ENCODE data around the gene CAMTA1.
A peak's percentile ranks its signal among the peaks of the same experiment; 100 is the strongest.

Gene CAMTA1

GRCh38 chr1:7040969-7041695 lies 255.9 kb downstream of the CAMTA1 start:
- DNase-seq (ENCODE audit: low spot score) = no peak

DNA sequence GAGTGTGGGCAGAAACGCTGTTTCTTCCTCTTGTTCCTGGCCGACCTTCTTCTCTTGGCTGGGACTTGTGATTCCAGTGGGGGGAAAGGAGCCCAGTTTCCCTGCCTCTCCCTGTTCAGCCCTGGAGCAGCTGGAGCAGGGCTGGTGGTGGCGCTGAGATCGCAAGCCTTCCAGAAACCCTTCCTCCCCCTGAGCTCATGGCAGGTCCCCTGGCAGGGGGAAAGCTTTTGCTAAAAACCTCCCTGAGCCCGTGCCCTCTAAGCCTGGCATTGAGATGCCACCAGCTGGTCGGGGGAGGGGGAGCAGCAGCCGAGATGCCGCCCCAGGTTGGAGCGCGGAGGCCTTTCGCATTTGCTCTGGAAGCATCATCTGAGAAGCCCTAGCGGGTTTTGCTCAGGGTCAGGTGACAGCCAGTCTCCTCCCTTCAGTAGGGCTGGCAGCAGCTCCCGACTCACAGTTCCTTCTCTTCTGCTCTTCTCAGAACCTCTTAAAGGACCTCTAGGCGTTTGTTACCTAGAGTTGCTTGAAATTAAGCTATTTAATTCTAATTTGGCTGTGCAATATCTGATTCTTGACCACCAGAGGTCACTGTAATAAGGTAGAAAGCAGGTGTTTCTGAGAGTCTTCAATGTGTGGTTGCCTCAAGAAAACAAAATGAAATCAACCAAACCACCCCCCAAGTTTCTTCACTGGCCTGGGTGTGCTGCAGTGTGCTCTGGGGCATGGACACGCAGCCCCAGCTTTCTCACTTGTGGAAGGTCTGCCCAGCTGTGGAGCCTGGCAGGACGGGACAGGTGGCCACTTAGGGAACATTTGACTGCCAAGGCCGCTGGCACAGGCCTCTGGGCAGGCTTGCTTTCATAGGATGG lies 257.3 kb downstream of the CAMTA1 start:
- DNase-seq (ENCODE audit: low spot score) = peak; percentile 74

GRCh38 chr1:7043191-7043549 lies 257.9 kb downstream of the CAMTA1 start:
- no peak for DNase-seq (ENCODE audit: low spot score)

DNA sequence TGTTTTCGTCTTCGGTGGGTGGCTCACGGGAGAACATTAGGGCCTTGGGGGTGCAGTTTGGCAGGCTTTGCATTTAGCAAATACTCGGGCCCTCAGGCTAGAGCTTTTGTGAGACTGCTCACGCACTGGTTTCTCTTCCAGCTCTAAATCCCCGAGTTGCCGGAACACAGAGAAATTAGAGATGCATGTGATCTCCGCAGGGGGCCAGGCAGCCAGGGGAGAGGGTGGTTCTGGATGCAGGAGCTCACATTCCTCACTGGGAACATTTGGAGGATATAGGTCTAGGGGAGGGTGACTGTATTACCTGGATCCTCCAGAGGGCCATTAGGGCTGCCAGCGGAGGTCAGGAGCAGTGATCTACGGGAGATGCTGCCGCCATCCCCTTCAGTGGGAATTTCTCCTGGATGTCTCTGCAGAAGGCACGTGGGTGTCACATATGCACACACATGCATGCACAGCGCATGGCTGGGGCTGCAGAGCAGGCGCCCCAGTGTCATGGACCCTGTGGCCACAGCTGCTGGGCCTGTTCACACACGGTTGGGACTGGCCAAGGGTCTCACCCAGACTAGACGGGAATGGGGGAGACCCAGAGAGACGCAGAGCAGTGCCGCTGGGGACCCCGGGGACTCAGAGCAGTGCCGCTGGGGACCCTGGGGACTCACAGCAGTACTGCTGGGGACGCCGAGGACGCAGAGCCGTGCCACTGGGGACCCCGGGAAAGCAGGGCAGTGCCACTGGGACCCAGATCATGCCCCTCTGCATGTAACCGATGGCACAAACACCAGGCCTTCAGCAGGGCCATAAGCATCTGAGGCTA lies 258.7 kb downstream of the CAMTA1 start:
- DNase-seq (ENCODE audit: low spot score) = no peak

- DNase-seq (ENCODE audit: low spot score) = no peak
These were observed 260.6 kb downstream of the CAMTA1 start for GRCh38 chr1:7045897-7046296.

- no peak for DNase-seq (ENCODE audit: low spot score)
These were observed 261.1 kb downstream of the CAMTA1 start for GRCh38 chr1:7046314-7046713.

- DNase-seq (ENCODE audit: low spot score) = no peak
These were observed 261.6 kb downstream of the CAMTA1 start for GRCh38 chr1:7046891-7047290.

- no peak for DNase-seq (ENCODE audit: low spot score)
These were observed 262.6 kb downstream of the CAMTA1 start for GRCh38 chr1:7047866-7048265.

- no peak for DNase-seq (ENCODE audit: low spot score)
These were observed 263.1 kb downstream of the CAMTA1 start for GRCh38 chr1:7048395-7048794.

- no peak for DNase-seq (ENCODE audit: low spot score)
These were observed 264.8 kb downstream of the CAMTA1 start for GRCh38 chr1:7049913-7050625.

- DNase-seq (ENCODE audit: low spot score) = no peak
These were observed 265.8 kb downstream of the CAMTA1 start for GRCh38 chr1:7050751-7051665.

DNA sequence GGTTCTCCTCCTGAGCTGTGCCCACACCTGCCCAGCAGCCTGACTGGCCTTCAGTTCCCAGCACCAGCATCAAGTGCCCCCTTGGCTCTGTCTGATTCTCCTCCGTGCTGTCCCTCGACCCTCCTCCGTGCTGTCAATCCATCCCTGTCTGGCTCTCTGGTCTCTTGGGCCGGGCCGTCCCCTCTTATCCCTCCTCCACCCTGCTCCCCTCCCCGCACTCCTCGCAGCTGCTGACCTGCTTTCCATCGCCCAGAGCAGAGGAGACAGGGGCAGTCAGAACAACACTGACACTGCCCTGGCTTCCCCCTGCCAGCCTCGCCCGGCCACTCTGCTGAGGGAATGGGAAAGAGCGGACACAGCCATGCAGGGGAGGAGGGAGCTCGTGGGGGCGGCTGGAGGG lies 267.4 kb downstream of the CAMTA1 start:
- DNase-seq (ENCODE audit: low spot score) = no peak

DNA sequence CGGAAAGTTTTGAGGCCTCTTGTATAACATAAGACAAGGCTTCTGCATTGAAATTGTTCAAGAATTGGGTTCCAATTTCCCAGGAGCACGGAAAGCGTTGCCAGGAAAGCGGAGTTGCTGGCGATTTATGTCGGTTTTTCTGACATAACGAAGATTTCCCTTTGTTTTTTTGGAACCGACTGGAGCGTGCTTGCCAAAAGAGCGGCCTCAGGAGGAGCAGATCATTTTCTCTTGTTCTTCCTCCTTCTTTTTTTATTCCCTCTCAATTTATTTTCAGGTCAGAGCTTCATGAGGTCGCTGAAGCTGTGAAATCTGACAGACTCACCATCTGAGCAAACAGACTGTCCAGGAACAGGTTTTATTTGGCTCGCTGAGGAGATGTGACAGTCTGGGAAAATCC lies 275.5 kb downstream of the CAMTA1 start:
- DNase-seq (ENCODE audit: low spot score) = no peak

GRCh38 chr1:7062346-7063061 lies 277.2 kb downstream of the CAMTA1 start:
- no peak for DNase-seq (ENCODE audit: low spot score)

GRCh38 chr1:7063981-7064380 lies 278.7 kb downstream of the CAMTA1 start:
- no peak for DNase-seq (ENCODE audit: low spot score)

- no peak for DNase-seq (ENCODE audit: low spot score)
These were observed 283.3 kb downstream of the CAMTA1 start for GRCh38 chr1:7068552-7068951.

DNA sequence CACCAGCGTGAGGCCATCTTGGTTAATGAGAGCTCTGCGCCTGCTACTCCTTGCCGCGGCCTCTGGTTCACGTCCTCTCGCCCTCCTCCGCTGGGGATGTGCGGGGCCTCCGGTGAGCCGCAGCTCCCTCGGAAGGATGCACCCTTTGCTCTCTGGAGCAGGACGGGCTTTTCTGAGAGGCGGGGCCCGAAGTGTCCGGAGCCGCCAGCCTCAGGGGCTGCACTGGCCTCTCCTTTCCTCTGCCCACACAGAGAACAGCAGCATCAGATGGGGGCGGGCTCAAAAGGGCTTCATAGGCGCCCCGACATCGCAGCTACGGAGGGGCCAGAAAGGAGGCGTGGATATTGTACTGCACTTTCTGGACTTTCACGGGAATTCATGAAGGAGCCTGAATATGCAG lies 284.7 kb downstream of the CAMTA1 start:
- DNase-seq (ENCODE audit: low spot score) = no peak

- DNase-seq (ENCODE audit: low spot score) = peak; percentile 79
These were observed 285.3 kb downstream of the CAMTA1 start for GRCh38 chr1:7070389-7071029.

GRCh38 chr1:7076117-7076516 lies 290.9 kb downstream of the CAMTA1 start:
- DNase-seq (ENCODE audit: low spot score) = no peak

DNA sequence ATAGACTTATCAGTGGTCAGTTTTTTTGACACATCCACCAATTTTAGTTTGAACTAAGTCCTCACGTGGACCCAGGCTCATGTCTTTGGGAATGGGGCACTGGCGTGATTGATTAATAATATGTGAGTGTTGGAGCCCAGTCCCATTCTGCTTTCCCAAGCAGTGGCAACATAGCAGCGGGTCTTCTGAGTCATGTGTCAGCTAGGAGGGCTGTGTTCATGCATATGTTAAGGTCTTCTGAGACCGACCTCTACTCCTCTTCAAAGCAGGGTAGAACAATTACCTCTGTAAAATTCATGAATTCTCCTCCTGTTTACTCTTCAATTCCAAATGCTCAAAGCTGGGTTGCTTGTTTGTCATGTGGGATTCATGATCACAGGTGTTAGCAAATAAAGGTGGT lies 291.3 kb downstream of the CAMTA1 start:
- no peak for DNase-seq (ENCODE audit: low spot score)

Data from NAMALWA (cell line).